ENCODE results near the gene RAF1. TPM values are rescaled to one million over a fixed set of nuclear protein-coding genes. Genes with fewer than 3 reads are reported as not detected.

Gene RAF1
- total RNA-seq, 4 donors from 2014 or later, result 151 to 174 (median 163) TPM

- Histone ChIP-seq H3K9me3 (no peaks in the 10 kb centered on the region), H3K27ac (no peak overlapping the region), H3K4me1 (peaks cover 9 to 16% of the 10 kb centered on the region in 2 donors), H3K27me3 (no peaks in the 10 kb centered on the region), H3K36me3 (peaks cover 0 to 9% of the 10 kb centered on the region in 2 donors), H3K4me3 (replicated peaks in 1 of 3) (no peak overlapping the region)
- no peak for DNase-seq
- TF ChIP-seq POLR2A (IDR thresholded peaks at IDR 0.05), result no peak
- no peak for TF ChIP-seq CTCF (IDR thresholded peaks at IDR 0.05)
- WGBS, 2 donors, result 95% methylated on average over 6 of the region's 6 CpGs
- intact Hi-C loops (cut with DNase I), result no loop called here
Measured at GRCh38 chr3:12620305-12620704, 43.6 kb downstream of the RAF1 start.

GRCh38 chr3:12618426-12618825 lies 45.5 kb downstream of the RAF1 start:
- Histone ChIP-seq H3K36me3 (peaks cover 0 to 9% of the 10 kb centered on the region in 2 donors), H3K4me3 (replicated peaks in 1 of 3) (no peak overlapping the region), H3K27ac (no peak overlapping the region), H3K9me3 (no peaks in the 10 kb centered on the region), H3K27me3 (no peaks in the 10 kb centered on the region), H3K4me1 (no peaks in the 10 kb centered on the region)
- intact Hi-C loops (cut with DNase I), result no loop called here
- 94% methylated on average over 6 of the region's 6 CpGs for WGBS, 2 donors
- no peak for TF ChIP-seq CTCF (IDR thresholded peaks at IDR 0.05)
- TF ChIP-seq POLR2A (IDR thresholded peaks at IDR 0.05), result no peak
- DNase-seq, result no peak

GRCh38 chr3:12615266-12615665 lies 48.7 kb downstream of the RAF1 start:
- Histone ChIP-seq H3K27ac (no peak overlapping the region), H3K4me3 (replicated peaks in 1 of 3) (no peak overlapping the region), H3K9me3 (no peaks in the 10 kb centered on the region), H3K36me3 (peaks cover 0 to 15% of the 10 kb centered on the region in 2 donors), H3K27me3 (no peaks in the 10 kb centered on the region), H3K4me1 (no peaks in the 10 kb centered on the region)
- intact Hi-C loops (cut with DNase I), result no loop called here
- no peak for TF ChIP-seq POLR2A (IDR thresholded peaks at IDR 0.05)
- TF ChIP-seq CTCF (IDR thresholded peaks at IDR 0.05), result no peak
- 94 to 98% methylated on average over 4 of the region's 4 CpGs for WGBS, 2 donors
- DNase-seq, result no peak

GRCh38 chr3:12613250-12613649 lies 50.7 kb downstream of the RAF1 start:
- Histone ChIP-seq H3K9me3 (no peaks in the 10 kb centered on the region), H3K36me3 (peaks cover 0 to 20% of the 10 kb centered on the region in 2 donors), H3K4me3 (replicated peaks in 1 of 3) (no peak overlapping the region), H3K27me3 (no peaks in the 10 kb centered on the region), H3K4me1 (no peaks in the 10 kb centered on the region), H3K27ac (no peak overlapping the region)
- TF ChIP-seq CTCF (IDR thresholded peaks at IDR 0.05) (no peak), POLR2A (IDR thresholded peaks at IDR 0.05) (no peak)
- intact Hi-C loops (cut with DNase I), result no loop called here
- 37 to 49% methylated on average over 4 of the region's 4 CpGs for WGBS, 2 donors
- DNase-seq, result no peak

- 89 to 94% methylated on average over 6 of the region's 6 CpGs for WGBS, 2 donors
- intact Hi-C loops (cut with DNase I), result no loop called here
- no peak for DNase-seq
- Histone ChIP-seq H3K27ac (no peak overlapping the region), H3K4me3 (replicated peaks in 1 of 3) (no peak overlapping the region), H3K27me3 (no peaks in the 10 kb centered on the region), H3K4me1 (no peaks in the 10 kb centered on the region), H3K9me3 (no peaks in the 10 kb centered on the region), H3K36me3 (peaks cover 0 to 22% of the 10 kb centered on the region in 2 donors)
- TF ChIP-seq POLR2A (IDR thresholded peaks at IDR 0.05) (no peak), CTCF (IDR thresholded peaks at IDR 0.05) (no peak)
Measured at GRCh38 chr3:12612514-12613226, 51.2 kb downstream of the RAF1 start.
